GM18858 (cell line): Measurements from ENCODE around the gene RYR2.
A peak's percentile ranks its signal among the peaks of the same experiment; 100 is the strongest.
"Not testable (repeated sequence)": the region's sequence is repeated elsewhere in the genome, so short reads cannot be mapped to it uniquely, and the experiment has no call there.

Experiments used
- ATAC-seq: cut with Tn5 transposase; IDR thresholded peaks from one replicate; pipeline ENCODE4 v1.9.1; 2021; ENCODE audit not compliant: unreplicated experiment

RYR2 gene

DNA sequence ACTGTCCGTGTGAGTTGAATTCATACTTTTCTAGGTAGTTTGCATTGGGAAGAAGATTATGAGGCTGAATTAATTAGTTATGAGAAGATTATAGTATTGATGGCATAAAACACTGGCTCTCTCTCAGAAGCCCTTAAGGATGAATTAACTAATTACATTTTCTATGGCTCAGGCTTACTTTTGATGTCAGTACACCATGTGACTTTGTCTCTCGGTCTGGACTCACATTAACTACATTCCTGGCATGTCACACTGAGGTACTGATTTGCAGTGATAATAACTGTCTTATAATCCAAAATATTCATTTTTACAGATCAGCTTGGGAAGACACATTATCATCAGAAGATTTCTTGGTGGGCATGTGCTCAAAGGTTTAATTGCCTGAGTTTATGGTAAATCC, 486.6 kb downstream of the RYR2 start:
- no peak for ATAC-seq

DNA sequence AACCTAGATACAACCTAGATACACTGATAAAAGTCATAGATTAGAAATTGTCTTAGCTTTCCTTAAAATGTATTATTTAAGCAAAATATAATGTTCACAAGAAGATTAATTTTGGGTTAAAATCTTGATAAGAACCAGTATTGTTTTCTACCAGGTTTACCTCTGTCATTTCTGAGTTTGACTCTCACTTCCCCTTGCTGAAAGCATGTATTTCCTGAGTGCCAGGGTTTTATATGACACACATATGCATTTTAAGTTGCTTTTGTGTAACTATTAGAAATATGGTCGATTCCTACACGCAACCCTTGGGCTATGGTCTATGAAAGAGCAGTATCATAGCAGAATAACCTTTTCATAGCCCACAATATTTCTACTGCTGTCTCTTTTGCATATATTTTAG, 497.1 kb downstream of the RYR2 start:
- ATAC-seq, result no peak

DNA sequence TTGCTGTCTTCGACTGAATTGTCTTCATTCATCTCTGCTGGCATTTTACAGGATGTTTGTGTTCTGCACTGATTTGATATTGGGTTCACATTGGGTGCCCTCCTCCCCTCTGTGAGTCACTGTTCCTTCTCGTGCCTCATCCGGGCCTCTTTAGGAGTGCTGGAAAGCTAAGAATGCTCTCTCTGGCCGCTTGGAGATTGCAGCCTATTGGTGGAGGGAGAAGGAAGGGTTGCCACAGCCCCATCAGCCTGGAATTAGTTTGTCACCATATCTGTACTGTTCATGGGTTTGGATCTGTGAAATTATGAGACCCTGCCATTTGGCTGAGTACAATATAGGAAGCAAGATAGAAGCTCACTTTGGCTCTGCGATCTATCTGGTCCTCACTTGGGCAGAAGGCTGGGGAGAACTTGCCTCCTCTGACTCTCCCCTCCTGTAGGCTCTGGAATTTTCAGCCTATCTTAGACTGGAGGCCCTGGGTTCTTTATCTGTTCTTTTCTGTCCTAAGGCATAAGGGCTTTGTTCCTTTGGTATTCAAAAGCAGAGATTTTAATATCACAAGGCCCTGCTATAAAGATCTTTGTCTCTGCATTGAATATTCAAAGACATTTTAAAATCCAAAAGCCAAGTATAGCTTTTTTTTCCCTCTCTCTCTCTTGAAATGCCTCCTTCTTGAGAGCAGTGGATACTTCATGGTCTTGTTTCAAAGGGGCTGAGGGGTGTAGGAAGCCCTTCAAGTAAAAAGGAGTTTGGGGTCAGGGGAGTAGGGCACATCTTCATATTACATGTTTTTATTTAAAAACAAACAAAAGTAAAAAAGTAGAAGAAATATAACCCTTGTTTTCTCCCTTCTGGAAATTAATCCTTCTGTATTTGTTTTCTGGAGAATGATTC, 500.8 kb downstream of the RYR2 start:
- ATAC-seq, result no peak

DNA sequence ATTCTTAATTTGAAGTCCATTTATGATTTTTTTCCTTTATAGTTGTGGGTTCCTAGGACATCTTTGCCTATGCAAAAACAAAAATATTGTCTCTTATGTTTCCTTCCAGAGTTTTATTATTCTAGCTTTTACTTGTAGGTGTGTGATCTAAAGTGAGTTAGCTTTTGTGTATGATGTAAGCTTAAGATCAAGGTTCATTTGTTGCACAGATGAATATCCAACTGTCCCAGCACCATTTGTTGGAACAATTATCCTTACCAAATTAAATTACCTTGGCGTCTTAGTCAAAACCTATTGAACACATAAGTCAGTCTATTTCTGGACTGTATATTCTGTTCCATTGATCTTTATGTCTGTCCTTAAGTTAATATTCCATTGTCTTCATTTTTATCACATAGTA, 511.1 kb downstream of the RYR2 start:
- ATAC-seq, result no peak

DNA sequence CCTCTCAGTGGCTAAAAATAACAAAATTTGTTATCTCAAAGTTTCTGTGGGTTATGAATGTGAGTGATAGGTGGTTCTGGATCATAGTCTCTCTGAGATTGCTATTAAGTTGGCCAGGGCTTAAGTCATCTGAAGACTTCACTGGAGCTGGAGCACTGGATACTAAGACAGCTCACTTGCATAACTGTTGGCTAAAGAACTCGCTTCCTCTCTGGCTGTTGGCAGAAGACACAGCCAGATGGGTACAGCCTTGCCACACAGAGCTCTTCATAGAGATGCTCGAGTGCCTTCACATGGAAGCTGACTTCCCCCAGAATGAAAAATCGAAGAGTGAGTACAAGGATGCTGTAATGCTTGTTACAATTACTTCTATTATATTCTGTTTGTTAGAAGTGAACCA, 514.9 kb downstream of the RYR2 start:
- no peak for ATAC-seq

DNA sequence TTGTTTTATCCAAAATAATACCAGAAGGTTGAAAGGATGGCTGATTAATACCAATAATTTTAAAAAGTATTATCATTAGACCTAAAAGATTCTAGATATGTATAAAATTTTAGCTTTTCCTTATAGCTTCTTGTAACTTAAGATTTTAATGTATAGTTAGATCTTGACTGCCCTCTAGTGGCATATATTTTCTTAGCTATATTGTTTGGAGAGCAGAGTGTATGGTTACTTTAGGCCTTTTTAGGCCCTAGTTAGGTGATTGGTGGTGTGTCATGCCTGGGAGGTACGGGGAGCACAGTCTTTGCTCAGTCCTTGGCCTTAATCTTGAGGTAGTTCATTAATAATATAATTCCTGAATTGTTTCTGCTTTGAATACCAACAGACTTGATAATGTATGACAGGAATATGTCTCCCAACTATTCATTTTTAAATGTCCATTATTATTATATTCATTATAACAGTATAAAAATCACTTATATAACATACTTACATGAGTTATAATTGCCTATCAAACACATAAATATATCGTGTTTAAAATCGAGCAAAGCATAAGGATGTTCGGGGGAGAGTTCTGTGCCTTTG, 520.3 kb downstream of the RYR2 start:
- ATAC-seq, result peak; percentile 80

DNA sequence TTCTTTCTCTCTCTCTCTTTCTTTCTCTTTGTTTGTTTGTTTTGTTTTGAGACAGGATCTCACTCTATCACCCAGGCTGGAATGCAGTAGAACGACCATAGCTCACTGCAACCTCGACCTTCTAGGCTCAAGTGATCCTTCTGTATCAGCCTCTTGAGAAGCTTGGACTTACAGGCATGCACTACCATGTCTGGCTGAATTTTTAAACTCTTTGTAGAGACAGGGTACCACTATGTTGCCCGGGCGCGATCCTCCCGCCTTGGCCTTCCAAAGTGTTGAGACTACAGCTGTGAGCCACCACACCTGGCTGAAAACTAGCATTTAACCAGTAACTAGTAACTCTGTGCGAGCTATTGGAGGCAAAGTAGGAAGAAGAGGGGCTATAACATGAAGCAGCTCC, 523.3 kb downstream of the RYR2 start:
- no peak for ATAC-seq

DNA sequence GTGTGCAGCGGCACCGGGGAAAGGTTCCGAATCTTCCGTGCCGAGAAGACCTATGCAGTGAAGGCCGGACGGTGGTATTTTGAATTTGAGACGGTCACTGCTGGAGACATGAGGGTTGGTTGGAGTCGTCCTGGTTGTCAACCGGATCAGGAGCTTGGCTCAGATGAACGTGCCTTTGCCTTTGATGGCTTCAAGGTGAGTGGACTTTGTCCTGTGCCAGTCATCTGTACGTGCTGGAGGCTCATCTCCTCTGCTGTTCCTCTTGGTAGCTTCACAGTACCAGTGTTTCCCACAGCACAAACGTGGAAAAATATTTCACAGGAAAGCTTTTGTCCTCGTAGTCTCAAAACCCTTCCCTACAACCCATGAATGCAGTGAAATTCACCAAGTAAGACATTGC, 524.6 kb downstream of the RYR2 start:
- ATAC-seq, result no peak

DNA sequence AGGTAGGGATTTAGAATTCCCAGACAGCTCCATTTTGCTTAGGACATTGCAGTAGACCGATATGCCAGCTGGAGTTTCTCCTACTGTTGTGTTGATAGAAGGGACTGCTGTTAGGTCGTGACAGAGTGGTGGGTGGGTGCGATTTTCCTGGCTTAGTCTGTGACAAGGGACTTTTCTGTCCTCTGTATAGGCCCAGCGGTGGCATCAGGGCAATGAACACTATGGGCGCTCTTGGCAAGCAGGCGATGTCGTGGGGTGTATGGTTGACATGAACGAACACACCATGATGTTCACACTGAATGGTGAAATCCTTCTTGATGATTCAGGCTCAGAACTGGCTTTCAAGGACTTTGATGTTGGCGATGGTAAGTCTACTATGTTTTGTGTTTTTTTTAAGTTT, 527.0 kb downstream of the RYR2 start:
- ATAC-seq, result no peak

DNA sequence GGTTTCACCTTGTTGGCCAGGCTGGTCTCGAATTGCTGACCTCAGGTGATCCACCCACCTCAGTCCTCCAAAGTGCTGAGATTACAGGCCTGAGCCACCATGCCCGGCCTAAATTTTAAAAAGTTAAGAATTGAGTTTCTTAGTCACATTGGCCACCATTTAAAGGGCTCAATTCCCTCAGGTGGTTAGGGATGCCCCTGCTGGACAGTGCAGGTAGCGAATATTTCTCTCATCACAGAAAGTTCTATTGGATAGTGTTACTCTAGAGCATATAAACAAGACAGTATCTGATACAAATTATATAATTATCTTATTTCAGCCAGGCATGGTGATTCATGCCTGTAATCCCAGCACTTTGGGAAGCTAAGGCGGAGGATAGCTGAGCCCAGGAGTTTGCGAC, 528.5 kb downstream of the RYR2 start:
- ATAC-seq, result no peak

DNA sequence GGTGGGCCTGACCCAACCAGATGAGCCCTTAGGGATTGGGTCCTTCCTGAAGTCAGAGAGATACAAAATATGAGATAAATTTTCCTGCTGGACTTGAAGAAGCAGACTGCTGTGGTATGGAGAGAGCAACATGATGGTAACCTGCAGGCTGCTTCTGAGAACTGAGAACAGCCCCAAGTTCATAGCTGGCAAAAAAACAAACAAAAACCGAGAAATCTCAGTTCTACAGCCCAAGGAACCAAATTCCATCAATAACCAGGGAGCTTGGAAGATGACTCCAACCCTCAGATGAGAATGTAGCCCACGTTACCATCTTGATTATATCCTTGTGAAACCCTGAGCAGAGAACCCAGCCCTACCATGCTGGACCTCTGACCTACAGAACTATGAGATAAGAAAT, 532.6 kb downstream of the RYR2 start:
- ATAC-seq, result no peak

DNA sequence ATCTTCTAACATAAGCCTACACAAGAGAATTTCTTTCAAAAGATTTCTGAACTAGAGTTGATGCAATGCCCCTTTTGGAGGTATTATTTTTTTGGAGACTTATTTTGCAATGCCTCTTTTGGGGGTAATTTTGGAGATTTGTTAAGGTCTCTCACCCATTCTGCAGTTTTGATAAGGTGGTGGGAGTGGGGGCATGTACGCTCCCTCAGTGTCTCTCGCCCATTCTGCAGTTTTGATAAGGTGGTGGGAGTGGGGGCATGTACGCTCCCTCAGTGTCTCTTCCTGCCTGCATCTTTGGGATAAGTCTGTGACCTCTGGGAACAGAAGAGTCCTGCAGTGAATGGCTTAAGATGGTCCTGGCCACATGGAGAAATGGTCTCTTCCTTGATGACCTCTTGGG, 536.6 kb downstream of the RYR2 start:
- no peak for ATAC-seq

DNA sequence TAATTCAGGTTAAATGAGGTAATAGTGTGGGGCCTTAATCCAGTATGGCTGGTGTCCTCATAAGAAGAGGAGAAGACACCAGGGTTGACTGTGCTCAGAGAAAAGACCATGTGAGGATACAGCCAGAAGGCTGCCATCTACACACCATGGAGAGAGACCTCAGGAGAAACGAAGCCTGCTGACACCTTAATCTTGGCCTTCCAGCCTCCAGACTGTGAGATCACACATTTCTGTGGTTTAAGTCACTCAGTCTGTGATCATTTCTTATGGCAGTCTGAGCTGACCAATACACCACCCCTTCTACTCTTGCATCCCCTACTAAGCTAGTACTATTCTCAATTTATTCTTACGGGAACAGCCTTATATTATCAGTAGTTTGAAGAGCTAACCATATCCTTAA, 538.7 kb downstream of the RYR2 start:
- no peak for ATAC-seq

DNA sequence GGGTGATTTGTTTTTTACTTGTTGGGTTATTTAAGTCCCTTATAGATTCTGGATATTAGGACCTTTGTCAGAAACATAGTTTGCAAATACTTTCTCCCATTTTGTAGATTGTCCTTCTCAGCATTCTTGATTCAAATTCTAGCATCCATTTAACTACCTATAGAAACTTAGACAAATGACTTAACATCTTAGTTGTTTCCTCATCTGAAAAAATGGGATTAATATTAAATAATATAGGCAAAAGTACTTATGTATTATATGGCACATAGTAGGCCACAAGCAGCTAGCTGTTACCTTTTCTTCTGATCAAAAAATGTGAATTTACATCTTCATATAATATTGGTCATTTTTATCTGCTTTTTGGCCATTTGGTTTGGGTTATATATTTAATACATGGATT, 541.3 kb downstream of the RYR2 start:
- ATAC-seq, result no peak

DNA sequence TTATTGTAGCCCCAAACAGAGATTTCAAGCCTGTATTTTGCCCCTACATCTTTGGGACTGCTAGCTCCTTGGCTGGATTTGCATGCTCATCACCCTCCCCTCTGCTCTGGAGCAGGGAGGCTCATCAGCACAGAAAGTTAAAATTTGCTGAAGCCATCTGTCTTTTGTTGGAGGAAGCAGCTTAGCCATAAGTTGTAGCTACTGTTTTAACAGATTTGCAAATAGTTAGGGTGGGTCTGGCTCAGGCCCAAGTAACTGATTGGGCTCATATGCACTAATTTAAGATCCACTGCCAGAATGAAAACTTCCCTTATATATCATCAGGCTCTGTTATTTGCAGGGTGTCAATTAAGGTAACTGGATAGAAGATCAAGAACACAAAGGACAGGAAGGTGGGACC, 541.8 kb downstream of the RYR2 start:
- ATAC-seq, result no peak

DNA sequence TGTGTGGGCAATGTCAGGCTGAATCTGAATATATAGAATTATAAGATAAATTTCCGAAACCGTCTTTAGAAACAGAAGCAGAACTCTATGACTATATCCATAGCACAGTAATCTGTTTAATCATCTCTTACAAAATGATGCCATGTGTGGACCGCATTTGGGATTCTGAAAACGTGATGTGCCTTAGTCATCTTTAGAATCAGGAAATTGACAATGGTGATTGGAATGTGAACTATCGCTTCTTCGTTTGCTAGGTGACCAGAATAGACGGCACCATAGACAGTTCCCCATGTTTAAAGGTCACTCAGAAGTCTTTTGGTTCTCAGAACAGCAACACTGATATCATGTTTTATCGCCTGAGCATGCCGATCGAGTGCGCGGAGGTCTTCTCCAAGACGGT, 548.4 kb downstream of the RYR2 start:
- no peak for ATAC-seq

DNA sequence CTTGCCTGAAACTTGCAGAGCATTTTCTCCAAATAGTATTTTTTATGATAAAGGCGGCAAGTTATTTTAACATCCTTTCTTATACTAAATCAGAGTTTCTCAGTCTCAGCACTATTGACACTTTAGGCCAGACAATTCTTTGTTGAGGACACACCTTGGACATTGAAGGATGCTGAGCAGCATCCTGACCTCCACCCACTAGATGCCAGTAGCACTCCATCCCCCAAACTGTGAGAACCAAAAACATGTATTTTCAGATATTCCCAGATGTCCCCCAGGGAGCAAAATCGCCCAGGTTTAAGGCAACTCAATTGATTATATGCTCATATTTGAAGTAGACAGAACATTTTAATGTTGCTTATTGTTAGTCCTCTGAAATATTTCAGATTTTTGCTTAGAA, 549.4 kb downstream of the RYR2 start:
- ATAC-seq, result no peak

DNA sequence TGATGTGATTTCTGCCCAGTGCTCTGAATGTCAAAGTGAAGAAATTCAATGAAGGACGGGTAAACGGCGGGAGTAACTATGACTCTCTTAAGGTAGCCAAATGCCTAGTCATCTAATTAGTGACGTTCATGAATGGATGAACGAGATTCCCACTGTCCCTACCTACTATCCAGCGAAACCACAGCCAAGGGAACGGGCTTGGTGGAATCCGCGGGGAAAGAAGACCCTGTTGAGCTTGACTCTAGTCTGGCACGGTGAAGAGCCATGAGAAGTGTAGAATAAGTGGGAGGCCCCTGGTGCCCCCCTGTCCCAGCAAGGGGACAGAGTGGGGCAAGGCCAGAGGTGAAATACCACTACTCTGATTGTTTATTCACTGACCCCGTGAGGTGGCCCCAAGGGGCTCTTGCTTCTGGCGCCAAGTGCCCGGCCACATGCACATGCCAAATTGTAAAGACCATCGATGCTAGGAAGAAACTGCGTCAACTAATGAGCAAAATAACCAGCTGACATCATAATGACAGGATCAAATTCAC, 561.1 kb downstream of the RYR2 start:
- not testable (repeated sequence) for ATAC-seq

DNA sequence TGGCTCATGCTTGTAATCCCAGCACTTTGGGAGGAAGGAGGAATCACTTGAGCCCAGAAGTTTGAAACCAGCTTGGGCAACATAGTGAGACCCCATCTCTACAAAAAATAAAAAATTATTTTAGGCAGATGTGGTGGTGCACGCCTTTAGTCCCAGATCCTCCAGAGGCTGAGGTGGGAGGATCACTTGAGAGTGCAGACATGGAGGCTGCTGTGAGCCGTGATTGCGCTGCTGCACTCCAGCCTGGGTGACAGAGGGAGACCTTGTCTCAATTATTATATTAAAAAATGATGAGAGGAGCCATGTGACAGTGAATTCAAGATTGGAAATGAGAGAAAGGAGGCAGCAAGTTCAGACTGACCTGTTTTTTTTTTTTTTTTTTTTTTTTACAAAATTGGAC, 566.4 kb downstream of the RYR2 start:
- no peak for ATAC-seq

DNA sequence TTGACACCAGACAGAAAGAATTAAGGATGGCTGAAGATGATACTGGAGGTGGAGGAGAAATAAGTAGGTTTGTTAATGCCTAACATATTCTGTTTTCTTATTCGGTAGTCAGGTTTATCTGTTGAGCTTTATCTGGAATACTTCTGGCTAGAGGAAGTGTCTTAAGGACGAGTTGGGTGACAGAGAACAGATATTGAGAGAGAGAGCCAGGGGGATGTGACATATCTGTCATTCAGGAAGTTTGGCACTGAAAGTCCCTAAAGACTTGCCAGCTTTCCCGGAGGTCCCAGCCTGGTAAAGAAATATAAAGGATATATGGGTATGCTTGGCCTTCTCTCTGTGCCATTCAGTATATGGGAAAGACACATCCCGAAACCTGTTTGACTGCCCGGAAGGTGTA, 568.2 kb downstream of the RYR2 start:
- no peak for ATAC-seq

DNA sequence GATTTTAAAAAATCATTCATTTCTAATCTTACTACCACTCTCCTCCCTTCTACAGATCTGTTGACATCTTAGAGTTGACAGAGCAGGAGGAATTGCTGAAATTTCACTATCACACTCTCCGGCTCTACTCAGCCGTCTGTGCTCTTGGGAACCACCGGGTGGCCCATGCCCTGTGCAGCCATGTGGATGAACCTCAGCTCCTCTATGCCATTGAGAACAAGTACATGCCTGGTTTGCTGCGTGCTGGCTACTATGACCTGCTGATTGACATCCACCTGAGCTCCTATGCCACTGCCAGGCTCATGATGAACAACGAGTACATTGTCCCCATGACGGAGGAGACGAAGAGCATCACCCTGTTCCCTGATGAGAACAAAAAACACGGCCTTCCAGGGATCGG, 572.0 kb downstream of the RYR2 start:
- ATAC-seq, result no peak

DNA sequence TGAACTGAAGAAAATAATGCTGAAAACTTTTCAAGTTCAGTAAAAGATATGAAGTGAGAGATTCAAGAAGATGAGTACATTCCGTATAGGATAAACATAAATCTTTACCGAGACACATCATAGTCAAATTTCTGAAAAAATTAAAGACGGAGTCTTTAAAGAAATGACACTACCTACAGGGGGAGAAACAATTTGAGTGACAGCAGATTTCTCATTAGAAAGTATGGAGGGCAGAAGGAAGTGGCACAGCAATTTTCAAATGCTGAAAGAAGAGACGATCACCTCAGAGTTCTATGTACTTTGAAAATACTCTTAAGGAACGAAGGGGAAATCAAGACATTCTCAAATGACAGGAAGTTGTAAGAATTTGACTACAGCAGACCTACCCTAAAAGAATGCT, 577.6 kb downstream of the RYR2 start:
- ATAC-seq, result no peak

DNA sequence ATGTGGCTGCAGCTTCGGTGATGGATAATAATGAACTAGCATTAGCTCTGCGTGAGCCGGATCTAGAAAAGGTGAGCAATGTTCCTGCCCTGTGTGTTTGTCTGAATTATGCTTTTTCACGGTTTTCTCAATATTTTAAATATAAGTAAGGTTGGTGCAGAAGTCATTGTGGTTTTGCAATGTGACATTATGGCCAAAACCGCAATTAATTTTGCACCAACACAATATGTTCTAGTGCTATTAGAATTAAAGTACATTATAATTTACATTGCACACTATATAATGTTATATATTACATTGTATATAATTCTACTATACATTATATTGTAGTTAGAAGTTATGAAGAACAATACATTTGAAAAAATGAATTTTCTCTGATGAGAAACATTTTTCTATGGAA, 592.9 kb downstream of the RYR2 start:
- no peak for ATAC-seq
